ENCODE measurements around the gene ARHGAP19.
"Not testable (repeated sequence)": the region's sequence is repeated elsewhere in the genome, so short reads cannot be mapped to it uniquely, and the experiment has no call there.

ARHGAP19 gene

GRCh38 chr10:97297556-97298222 lies 5.3 kb upstream of the ARHGAP19 start:
- no peak for TF ChIP-seq CTCF (IDR thresholded peaks at IDR 0.05; ENCODE audit: borderline replicate concordance, control extremely low read depth, extremely low read depth, insufficient read depth, missing control alignments)
- in situ Hi-C loops (cut with MboI; ENCODE audit: low sequenced_read_pairs, unreplicated experiment): no loop called here
- no peak for DNase-seq (ENCODE audit: low spot score)

GRCh38 chr10:97292862-97293198 lies 393 bp upstream of the ARHGAP19 start:
- no peak for TF ChIP-seq CTCF (IDR thresholded peaks at IDR 0.05; ENCODE audit: borderline replicate concordance, control extremely low read depth, extremely low read depth, insufficient read depth, missing control alignments)
- no peak for DNase-seq (ENCODE audit: low spot score)
- in situ Hi-C loops (cut with MboI; ENCODE audit: low sequenced_read_pairs, unreplicated experiment): no loop called here

- in situ Hi-C loops (cut with MboI; ENCODE audit: low sequenced_read_pairs, unreplicated experiment): no loop called here
- TF ChIP-seq CTCF (IDR thresholded peaks at IDR 0.05; ENCODE audit: borderline replicate concordance, control extremely low read depth, extremely low read depth, insufficient read depth, missing control alignments): no peak
- no peak for DNase-seq (ENCODE audit: low spot score)
Measured at GRCh38 chr10:97291357-97292096, 910 bp downstream of the ARHGAP19 start.

DNA sequence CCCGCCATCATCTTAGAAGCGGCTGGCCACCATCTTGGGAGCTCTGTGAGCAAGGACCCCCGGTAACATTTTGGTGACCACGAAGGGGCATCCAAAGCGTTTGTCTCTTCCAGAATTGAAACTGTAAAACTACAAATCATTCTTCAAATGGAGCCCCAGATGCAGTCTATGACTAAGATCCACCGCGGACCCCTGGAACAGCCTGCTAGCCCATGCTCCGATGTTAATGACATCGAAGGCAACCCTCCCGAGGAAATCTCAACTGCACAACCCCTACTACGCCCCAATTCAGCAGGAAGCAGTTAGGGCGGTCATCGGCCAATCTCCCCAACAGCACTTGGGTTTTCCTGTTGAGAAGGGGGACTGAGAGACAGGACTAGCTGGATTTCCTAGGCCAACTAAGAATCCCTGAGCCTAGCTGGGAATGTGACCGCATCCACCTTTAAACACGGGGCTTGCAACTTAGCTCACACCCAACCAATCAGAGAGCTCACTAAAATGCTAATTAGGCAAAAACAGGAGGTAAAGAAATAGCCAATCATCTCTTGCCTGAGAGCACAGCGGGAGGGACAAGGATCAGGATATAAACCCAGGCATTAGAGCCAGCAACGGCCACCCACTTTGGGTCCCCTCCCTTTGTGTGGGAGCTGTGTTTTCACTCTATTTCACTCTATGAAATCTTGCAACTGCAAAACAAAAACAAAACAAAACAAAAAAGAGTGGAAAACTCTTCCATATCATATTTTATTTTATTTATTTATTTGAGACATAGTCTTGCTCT lies 1.7 kb downstream of the ARHGAP19 start:
- in situ Hi-C loops (cut with MboI; ENCODE audit: low sequenced_read_pairs, unreplicated experiment): not testable (repeated sequence)

DNA sequence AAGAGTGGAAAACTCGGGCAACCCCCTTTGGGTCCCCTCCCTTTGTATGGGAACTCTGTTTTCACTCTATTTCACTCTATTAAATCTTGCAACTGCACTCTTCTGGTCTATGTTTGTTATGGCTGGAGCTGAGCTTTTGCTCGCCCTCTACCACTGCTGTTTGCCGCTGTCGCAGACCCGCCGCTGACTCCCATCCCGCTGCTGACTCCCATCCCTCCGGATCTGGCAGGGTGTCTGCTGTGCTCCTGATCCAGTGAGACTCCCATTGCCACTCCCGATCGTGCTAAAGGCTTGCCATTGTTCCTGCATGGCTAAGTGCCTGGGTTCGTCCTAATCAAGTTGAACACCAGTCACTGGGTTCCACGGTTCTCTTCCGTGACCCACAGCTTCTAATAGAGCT lies 2.4 kb downstream of the ARHGAP19 start:
- DNase-seq (ENCODE audit: low spot score); in situ Hi-C loops (cut with MboI; ENCODE audit: low sequenced_read_pairs, unreplicated experiment): not testable (repeated sequence)

More for the DNA sequence above, 1.7 kb downstream of the ARHGAP19 start:
- not testable (repeated sequence) for DNase-seq (ENCODE audit: low spot score)

DNA sequence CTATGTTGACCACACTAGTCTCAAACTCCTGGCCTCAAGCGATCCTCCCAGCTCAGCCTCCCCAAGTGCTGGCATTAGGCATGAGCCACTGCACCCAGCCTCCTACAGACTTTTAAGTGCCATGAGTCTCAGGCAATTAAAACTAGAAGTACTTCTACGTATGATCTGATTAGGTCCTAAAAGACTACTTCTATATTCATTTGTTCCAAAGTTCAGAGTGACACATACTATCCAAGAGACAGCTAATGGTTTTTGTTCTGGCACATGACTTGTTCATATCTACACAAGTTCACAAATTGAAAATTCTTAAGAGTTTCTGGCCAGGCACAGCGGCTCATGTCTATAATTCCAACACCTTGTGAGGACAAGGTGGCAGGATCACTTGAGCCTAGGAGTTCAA lies 11.7 kb downstream of the ARHGAP19 start:
- in situ Hi-C loops (cut with MboI; ENCODE audit: low sequenced_read_pairs, unreplicated experiment): no loop called here
- no peak for TF ChIP-seq CTCF (IDR thresholded peaks at IDR 0.05; ENCODE audit: borderline replicate concordance, control extremely low read depth, extremely low read depth, insufficient read depth, missing control alignments)
- no peak for DNase-seq (ENCODE audit: low spot score)

DNA sequence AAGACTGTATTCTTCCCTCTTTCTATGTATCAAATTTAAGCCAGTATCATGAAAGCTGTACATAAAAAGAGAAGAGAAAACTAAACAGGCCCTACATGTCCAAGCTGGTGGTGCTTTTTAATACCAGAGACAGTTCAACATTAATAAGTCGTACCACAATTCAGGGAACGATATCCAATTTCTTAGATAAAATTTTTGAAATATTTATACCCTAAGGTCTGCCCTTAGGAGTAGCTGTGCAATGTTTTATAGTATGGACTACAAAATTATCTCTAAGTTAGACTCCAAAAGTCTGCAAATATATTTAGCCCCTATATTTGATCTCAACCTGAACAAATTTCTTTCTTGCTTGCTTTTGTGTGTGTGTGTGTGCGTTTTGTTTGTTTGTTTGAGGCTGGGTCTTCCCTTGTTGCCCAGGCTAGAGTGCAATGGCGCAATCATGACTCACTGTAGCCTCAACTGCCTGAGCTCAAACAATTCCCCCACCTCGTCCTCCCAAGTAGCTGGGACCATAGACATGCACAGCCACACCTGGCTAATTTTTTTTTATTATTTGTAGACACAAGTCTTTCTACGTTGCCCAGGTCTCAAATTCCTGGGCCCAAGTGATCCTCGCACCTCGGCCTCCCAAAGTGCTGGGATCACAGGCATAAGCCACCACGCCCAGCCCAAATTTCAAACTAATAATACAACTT lies 13.2 kb downstream of the ARHGAP19 start:
- in situ Hi-C loops (cut with MboI; ENCODE audit: low sequenced_read_pairs, unreplicated experiment): no loop called here
- DNase-seq (ENCODE audit: low spot score): no peak
- no peak for TF ChIP-seq CTCF (IDR thresholded peaks at IDR 0.05; ENCODE audit: borderline replicate concordance, control extremely low read depth, extremely low read depth, insufficient read depth, missing control alignments)

All from GM13976 (cell line).